Mesothelial cell of epicardium (in vitro differentiated cells): Measurements from ENCODE around the gene C14orf119. TPM values are rescaled to one million over a fixed set of nuclear protein-coding genes. Genes with fewer than 3 reads are reported as not detected.

Source experiments
- DNase-seq, 2 experiments: peaks; one replicate each; pipeline ENCODE4 v3.0.0; 2021; ENCODE audit warnings: low spot score in 2 of 2; ENCODE audit not compliant: unreplicated experiment in 2 of 2
- H3K27ac Mint-ChIP-seq: 2 replicates; pipeline ENCODE4 v1.8.0; 2021; ENCODE audit warnings: mixed read lengths
- H3K27me3 Mint-ChIP-seq: 2 replicates; pipeline ENCODE4 v1.8.0; 2021; ENCODE audit warnings: low read depth, mixed read lengths
- H3K36me3 Mint-ChIP-seq: 2 replicates; pipeline ENCODE4 v1.8.0; 2021; ENCODE audit warnings: mixed read lengths
- H3K4me1 Mint-ChIP-seq: 2 replicates; pipeline ENCODE4 v1.8.0; 2021; ENCODE audit warnings: mixed read lengths
- H3K4me3 Mint-ChIP-seq: 2 replicates; pipeline ENCODE4 v1.8.0; 2021; ENCODE audit warnings: mild to moderate bottlenecking, moderate library complexity, mixed read lengths
- H3K9me3 Mint-ChIP-seq: 2 replicates; pipeline ENCODE4 v1.8.0; 2021; ENCODE audit warnings: mixed read lengths
- CTCF ChIP-seq: fragments of 200-600 bp; sonication (generic); IDR thresholded peaks from one replicate; pipeline ENCODE4 v1.5.0; 2021; ENCODE audit warnings: antibody characterized with exemption; ENCODE audit not compliant: unreplicated experiment
- total RNA-seq: library from RNA; stranded (reverse); gene quantifications from 3 replicates; pipeline ENCODE4 v1.2.1, GENCODE V29; 2021

C14orf119 gene
- total RNA-seq, 1 donor from 2014 or later: 45.6 TPM

DNA sequence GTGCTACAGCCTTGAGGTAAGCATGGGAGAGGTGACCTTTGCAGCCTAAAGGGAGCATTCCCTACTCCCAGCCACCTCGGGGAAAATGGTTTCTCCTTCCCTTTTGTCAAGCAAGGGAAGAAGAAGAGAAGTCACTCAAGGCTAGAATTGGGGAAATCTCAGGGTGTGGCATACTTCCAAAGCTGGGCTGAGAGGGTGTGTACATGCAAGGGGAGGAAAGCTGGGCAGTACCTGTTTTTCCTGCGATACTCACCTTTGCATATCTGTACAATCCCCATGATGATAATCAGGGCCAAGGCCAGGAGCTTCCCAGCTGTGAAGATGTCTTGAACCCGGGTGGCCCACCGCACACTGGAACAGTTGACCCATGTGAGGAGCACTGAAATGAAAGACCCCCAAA, 47.5 kb downstream of the C14orf119 start:
- TF ChIP-seq CTCF: no peak
- no peak for DNase-seq
- peaks cover 19% of the 10 kb centered on the region for H3K4me1 Mint-ChIP-seq
- H3K4me3 Mint-ChIP-seq: no peak overlapping the region
- no peaks in the 10 kb centered on the region for H3K9me3 Mint-ChIP-seq
- H3K36me3 Mint-ChIP-seq: peaks cover 26% of the 10 kb centered on the region
- H3K27ac Mint-ChIP-seq: no peak overlapping the region
- H3K27me3 Mint-ChIP-seq: no peaks in the 10 kb centered on the region

- H3K4me1 Mint-ChIP-seq: peaks cover 20% of the 10 kb centered on the region
- no peaks in the 10 kb centered on the region for H3K27me3 Mint-ChIP-seq
- H3K36me3 Mint-ChIP-seq: peaks cover 25% of the 10 kb centered on the region
- H3K27ac Mint-ChIP-seq: peak overlapping the region; percentile 50
- TF ChIP-seq CTCF: no peak
- no peak overlapping the region for H3K4me3 Mint-ChIP-seq
- no peak for DNase-seq
- peaks cover 5% of the 10 kb centered on the region for H3K9me3 Mint-ChIP-seq
These were observed 48.6 kb downstream of the C14orf119 start for GRCh38 chr14:23143911-23144310.

GRCh38 chr14:23145794-23146350, 50.6 kb downstream of the C14orf119 start:
- peaks cover 21% of the 10 kb centered on the region for H3K36me3 Mint-ChIP-seq
- no peak for DNase-seq
- peak overlapping the region; percentile 81 for H3K27ac Mint-ChIP-seq
- H3K4me1 Mint-ChIP-seq: peaks cover 27% of the 10 kb centered on the region
- H3K27me3 Mint-ChIP-seq: no peaks in the 10 kb centered on the region
- H3K9me3 Mint-ChIP-seq: peaks cover 5% of the 10 kb centered on the region
- TF ChIP-seq CTCF: no peak
- no peak overlapping the region for H3K4me3 Mint-ChIP-seq

- no peaks in the 10 kb centered on the region for H3K27me3 Mint-ChIP-seq
- H3K4me3 Mint-ChIP-seq: no peak overlapping the region
- H3K27ac Mint-ChIP-seq: no peak overlapping the region
- no peak for TF ChIP-seq CTCF
- DNase-seq: no peak
- peaks cover 21% of the 10 kb centered on the region for H3K36me3 Mint-ChIP-seq
- H3K4me1 Mint-ChIP-seq: peaks cover 27% of the 10 kb centered on the region
- peaks cover 5% of the 10 kb centered on the region for H3K9me3 Mint-ChIP-seq
These were observed 51.1 kb downstream of the C14orf119 start for GRCh38 chr14:23146351-23146910.

DNA sequence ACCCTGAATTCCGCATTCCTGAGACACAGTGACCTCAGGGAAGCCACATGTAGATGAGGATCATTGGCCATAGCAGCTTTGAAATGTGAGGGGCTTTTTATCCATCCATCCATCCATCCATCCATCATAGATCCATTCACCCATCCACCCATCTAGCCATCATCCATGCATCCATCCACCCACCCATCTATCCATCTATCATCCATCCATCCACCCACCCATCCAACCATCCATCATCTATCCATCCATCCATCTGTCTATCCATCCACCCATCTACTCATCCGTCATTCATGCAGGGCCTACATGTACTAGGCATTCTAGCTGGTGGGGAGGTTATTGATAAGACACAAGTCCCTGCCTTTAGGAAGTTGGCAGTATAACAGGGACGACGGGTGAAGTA, 51.7 kb downstream of the C14orf119 start:
- Mint-ChIP-seq H3K27me3 (no peaks in the 10 kb centered on the region), H3K27ac (no peak overlapping the region), H3K4me1 (peaks cover 23% of the 10 kb centered on the region), H3K9me3 (peaks cover 5% of the 10 kb centered on the region), H3K4me3 (no peak overlapping the region), H3K36me3 (peaks cover 21% of the 10 kb centered on the region)
- DNase-seq: no peak
- TF ChIP-seq CTCF: no peak

DNA sequence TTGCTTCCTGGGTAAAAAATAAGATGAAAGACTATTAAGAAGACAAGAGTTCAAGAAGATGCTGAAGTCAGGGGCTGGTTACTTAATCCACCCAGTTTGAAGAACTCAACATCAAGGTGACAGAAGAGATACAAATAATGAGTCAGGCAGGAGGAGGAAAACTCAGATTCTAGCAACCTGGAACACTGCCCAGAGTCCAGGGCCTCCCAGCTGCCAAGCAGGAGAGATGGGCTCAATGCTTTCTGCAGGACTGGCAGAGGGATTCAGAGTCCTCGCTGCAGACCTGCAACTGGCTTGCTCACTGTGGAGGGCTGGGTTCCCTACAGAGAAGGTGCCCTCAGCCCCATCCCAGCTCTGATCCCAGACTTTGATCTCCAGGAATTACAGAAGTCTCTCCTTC, 52.4 kb downstream of the C14orf119 start:
- Mint-ChIP-seq H3K27me3 (no peaks in the 10 kb centered on the region), H3K4me3 (no peak overlapping the region), H3K36me3 (peaks cover 21% of the 10 kb centered on the region), H3K27ac (no peak overlapping the region), H3K4me1 (peaks cover 19% of the 10 kb centered on the region), H3K9me3 (peaks cover 5% of the 10 kb centered on the region)
- TF ChIP-seq CTCF: no peak
- no peak for DNase-seq
